ENCODE results near the gene ALDH3A1.

Gene ALDH3A1

GRCh38 chr17:19718613-19719354 is 29.3 kb downstream of the ALDH3A1 start:
- DNase-seq = no peak

- DNase-seq = no peak
Measured at GRCh38 chr17:19718041-19718612, 30.0 kb downstream of the ALDH3A1 start.

GRCh38 chr17:19717411-19717908 is 30.6 kb downstream of the ALDH3A1 start:
- no peak for DNase-seq

GRCh38 chr17:19717031-19717360 is 31.1 kb downstream of the ALDH3A1 start:
- DNase-seq = no peak

GRCh38 chr17:19716108-19717030 is 31.7 kb downstream of the ALDH3A1 start, which contains the start of gene SLC47A2:
Gene SLC47A2 (minus strand): TSS chr17:19716584. CDS start chr17:19716555, 29 bp downstream.
- DNase-seq = no peak

- no peak for DNase-seq
Measured at GRCh38 chr17:19714542-19715411, 33.3 kb downstream of the ALDH3A1 start.

GRCh38 chr17:19713901-19714361 is 34.2 kb downstream of the ALDH3A1 start:
- no peak for DNase-seq

- DNase-seq = no peak
Measured at GRCh38 chr17:19713462-19713861, 34.6 kb downstream of the ALDH3A1 start.

GRCh38 chr17:19712436-19713004 is 35.6 kb downstream of the ALDH3A1 start:
- no peak for DNase-seq

- DNase-seq = no peak
Measured at GRCh38 chr17:19709841-19710240, 38.3 kb downstream of the ALDH3A1 start.

- DNase-seq = no peak
Measured at GRCh38 chr17:19708431-19709175, 39.5 kb downstream of the ALDH3A1 start.

GRCh38 chr17:19707728-19708221 is 40.3 kb downstream of the ALDH3A1 start:
- DNase-seq = no peak

- DNase-seq = no peak
Measured at GRCh38 chr17:19706791-19707727, 41.0 kb downstream of the ALDH3A1 start.

GRCh38 chr17:19705771-19706770 is 42.0 kb downstream of the ALDH3A1 start:
- no peak for DNase-seq

- no peak for DNase-seq
Measured at GRCh38 chr17:19705201-19705600, 42.9 kb downstream of the ALDH3A1 start.

- DNase-seq = no peak
Measured at GRCh38 chr17:19703828-19704613, 44.1 kb downstream of the ALDH3A1 start.

GRCh38 chr17:19703106-19703827 is 44.8 kb downstream of the ALDH3A1 start:
- DNase-seq = no peak

Data from T-helper 2 cell (primary cell).